ENCODE results near the gene HSD3B7. TPM values are rescaled to one million over a fixed set of nuclear protein-coding genes. Genes with fewer than 3 reads are reported as not detected.
A peak's percentile ranks its signal among the peaks of the same experiment; 100 is the strongest.

HSD3B7 gene
- total RNA-seq, 1 experiment from 2014 or later, result 5.4 TPM

GRCh38 chr16:30949650-30950515 is 35.1 kb upstream of the HSD3B7 start:
- peak; percentile 82 for TF ChIP-seq POLR2AphosphoS5 (IDR thresholded peaks at IDR 0.05; ENCODE audit: low read depth, low read length)
- 0 out of 2 replicates have a peak, but pooled peaks have one; percentile 53 for TF ChIP-seq SIN3A (IDR thresholded peaks at IDR 0.05; ENCODE audit: borderline replicate concordance, insufficient read depth, low read depth, low read length)
- no peak; the same call in 1 of the 2 replicates for TF ChIP-seq CTCF (IDR thresholded peaks at IDR 0.05)
- TF ChIP-seq TCF7L2 (IDR thresholded peaks at IDR 0.05; ENCODE audit: low read depth, low read length), result 0 out of 2 replicates have a peak, but pooled peaks have one; percentile 25
- DNase-seq (ENCODE audit: low read depth, low spot score), result no peak
- CTCF ChIA-PET, result interaction anchor here (0.5 to 0.7 kb wide), 2 partner anchors 10 to 25 kb away, joined by 3 to 7 read pairs; no protein-coding TSS in a partner anchor
- peak overlapping the region; percentile 95 for H3K27ac ChIP-seq (ENCODE audit: low read length)
- ATAC-seq, result peak; percentile 41
- peaks cover 43% of the 10 kb centered on the region for H3K4me1 ChIP-seq (ENCODE audit: control insufficient read depth, insufficient read depth, low read length)
- TSS peak; percentile 69 for BruUV-seq (replicated peaks)
- no peaks in the 10 kb centered on the region; the same call in 1 of the 2 replicates for H3K36me3 ChIP-seq (ENCODE audit: control insufficient read depth, insufficient read depth, low read length)
- in situ Hi-C loops (cut with HindIII; ENCODE audit: low pct_unique_long_range_greater_than_20kb, low sequenced_read_pairs) (no loop called here), intact Hi-C loops (cut with micrococcal nuclease; ENCODE audit: unreplicated experiment) (loop anchor here (5.0 kb wide), 1 partner anchor 147 kb away; no protein-coding TSS in a partner anchor)
- POLR2A ChIA-PET, result interaction anchor here (0.5 to 1.0 kb wide), 2 partner anchors 17 to 266 kb away, joined by 4 read pairs; no protein-coding TSS in a partner anchor
- H3K9me3 ChIP-seq (ENCODE audit: control insufficient read depth, insufficient read depth, low read depth, low read length), result no peaks in the 10 kb centered on the region
- no peaks in the 10 kb centered on the region for H3K27me3 ChIP-seq (ENCODE audit: control insufficient read depth, insufficient read depth, low read length)
- peak overlapping the region; percentile 82 to 92 for H3K4me3 ChIP-seq (ENCODE audit: low read depth in 2 of 2, low read length in 2 of 2)

GRCh38 chr16:30950516-30951065 is 34.4 kb upstream of the HSD3B7 start:
- POLR2A ChIA-PET, result interaction anchor here (1.0 kb wide), 1 partner anchor 17 kb away, joined by 4 read pairs; no protein-coding TSS in a partner anchor
- ATAC-seq (no peak), DNase-seq (ENCODE audit: low read depth, low spot score) (no peak)
- no peaks in the 10 kb centered on the region for H3K27me3 ChIP-seq (ENCODE audit: control insufficient read depth, insufficient read depth, low read length)
- no TSS peak for BruUV-seq (replicated peaks)
- no peaks in the 10 kb centered on the region for H3K9me3 ChIP-seq (ENCODE audit: control insufficient read depth, insufficient read depth, low read depth, low read length)
- intact Hi-C loops (cut with micrococcal nuclease; ENCODE audit: unreplicated experiment) (loop anchor here (5.0 kb wide), 1 partner anchor 147 kb away; no protein-coding TSS in a partner anchor), in situ Hi-C loops (cut with HindIII; ENCODE audit: low pct_unique_long_range_greater_than_20kb, low sequenced_read_pairs) (no loop called here)
- peak overlapping the region; percentile 82 to 92 for H3K4me3 ChIP-seq (ENCODE audit: low read depth in 2 of 2, low read length in 2 of 2)
- H3K4me1 ChIP-seq (ENCODE audit: control insufficient read depth, insufficient read depth, low read length), result peaks cover 43% of the 10 kb centered on the region
- peak overlapping the region; percentile 95 for H3K27ac ChIP-seq (ENCODE audit: low read length)
- CTCF ChIA-PET, result interaction anchor here (0.5 kb wide), 1 partner anchor 11 kb away, joined by 7 read pairs; no protein-coding TSS in a partner anchor
- no peaks in the 10 kb centered on the region; the same call in 1 of the 2 replicates for H3K36me3 ChIP-seq (ENCODE audit: control insufficient read depth, insufficient read depth, low read length)
- TF ChIP-seq REST (IDR thresholded peaks at IDR 0.05; ENCODE audit: insufficient read depth in 1 of 2, low read depth in 2 of 2, low read length in 1 of 2) (no peak), SIN3A (IDR thresholded peaks at IDR 0.05; ENCODE audit: borderline replicate concordance, insufficient read depth, low read depth, low read length) (no peak), TCF7L2 (IDR thresholded peaks at IDR 0.05; ENCODE audit: low read depth, low read length) (no peak), CTCF (IDR thresholded peaks at IDR 0.05) (no peak)
